MM.1S (cell line): ENCODE results near the gene GAB3.

Experiments
- DNase-seq: peaks from one replicate; pipeline ENCODE4 v3.0.0-alpha.2; 2015
- H2AFZ ChIP-seq: fragments of 300-600 bp; sonication (generic); 2 replicates; pipeline ENCODE4 v1.6.0; 2016; ENCODE audit warnings: antibody characterized with exemption, low read length
- H3F3A ChIP-seq: fragments of 300-600 bp; sonication (generic); 2 replicates; pipeline ENCODE4 v1.6.1; 2016; ENCODE audit warnings: mild to moderate bottlenecking, antibody characterized with exemption, low read length, moderate library complexity, mixed read lengths; ENCODE audit not compliant: insufficient read depth
- H3K27ac ChIP-seq: fragments of 300-600 bp; sonication (generic); 2 replicates; pipeline ENCODE4 v1.5.1; 2016; ENCODE audit warnings: mild to moderate bottlenecking, low read length
- H3K27me3 ChIP-seq: fragments of 300-600 bp; sonication (generic); replicated peaks from 2 replicates; pipeline ENCODE4 v1.6.0; 2016; ENCODE audit warnings: low read length; ENCODE audit not compliant: insufficient read depth
- H3K36me3 ChIP-seq: fragments of 300-600 bp; sonication (generic); replicated peaks from 2 replicates; pipeline ENCODE4 v1.6.1; 2016; ENCODE audit warnings: mild to moderate bottlenecking, low read length, mixed read lengths; ENCODE audit not compliant: insufficient read depth
- H3K4me1 ChIP-seq: fragments of 300-600 bp; sonication (generic); 2 replicates; pipeline ENCODE4 v1.6.1; 2016; ENCODE audit warnings: low read length, mixed read lengths
- H3K4me2 ChIP-seq: fragments of 300-600 bp; sonication (generic); 2 replicates; pipeline ENCODE4 v1.6.0; 2016; ENCODE audit warnings: low read depth, low read length
- H3K4me3 ChIP-seq: fragments of 300-600 bp; sonication (generic); 2 replicates; pipeline ENCODE4 v1.5.1; 2016; ENCODE audit warnings: low read length, mixed read lengths
- H3K79me2 ChIP-seq: fragments of 300-600 bp; sonication (generic); 2 replicates; pipeline ENCODE4 v1.6.1; 2016; ENCODE audit warnings: mixed run types, low read length, mixed read lengths
- H3K9ac ChIP-seq: fragments of 300-600 bp; sonication (generic); 2 replicates; pipeline ENCODE4 v1.6.1; 2016; ENCODE audit warnings: low read length, mixed read lengths
- H3K9me2 ChIP-seq: fragments of 300-600 bp; sonication (generic); replicated peaks from 2 replicates; pipeline ENCODE4 v1.6.1; 2016; ENCODE audit warnings: mild to moderate bottlenecking, low read length, mixed read lengths; ENCODE audit not compliant: insufficient read depth
- H3K9me3 ChIP-seq: fragments of 300-600 bp; sonication (generic); replicated peaks from 2 replicates; pipeline ENCODE4 v1.6.1; 2016; ENCODE audit warnings: mild to moderate bottlenecking, low read length, mixed read lengths; ENCODE audit not compliant: insufficient read depth
- H4K20me1 ChIP-seq: fragments of 300-600 bp; sonication (generic); 2 replicates; pipeline ENCODE4 v1.6.1; 2016; ENCODE audit warnings: mild to moderate bottlenecking, low read length, moderate library complexity, mixed read lengths; ENCODE audit not compliant: insufficient read depth
- EZH2 ChIP-seq: fragments of 300-600 bp; sonication (generic); optimal IDR thresholded peaks from 2 replicates; pipeline ENCODE3; 2017; ENCODE audit warnings: low read depth, mild to moderate bottlenecking, antibody characterized with exemption, low read length, mixed read lengths
- EZH2phosphoT487 ChIP-seq: fragments of 300-600 bp; sonication (generic); IDR thresholded peaks from 2 replicates; pipeline ENCODE4 v1.6.1; 2018; ENCODE audit warnings: antibody characterized with exemption, low read length
- TF ChIP-seq, protein P1 (sequence below): fragments of 300-600 bp; sonication (generic); IDR thresholded peaks from 2 replicates; pipeline ENCODE4 v1.5.1; 2016; ENCODE audit warnings: antibody characterized with exemption, low read length, mixed read lengths

The GAB3 gene

DNA sequence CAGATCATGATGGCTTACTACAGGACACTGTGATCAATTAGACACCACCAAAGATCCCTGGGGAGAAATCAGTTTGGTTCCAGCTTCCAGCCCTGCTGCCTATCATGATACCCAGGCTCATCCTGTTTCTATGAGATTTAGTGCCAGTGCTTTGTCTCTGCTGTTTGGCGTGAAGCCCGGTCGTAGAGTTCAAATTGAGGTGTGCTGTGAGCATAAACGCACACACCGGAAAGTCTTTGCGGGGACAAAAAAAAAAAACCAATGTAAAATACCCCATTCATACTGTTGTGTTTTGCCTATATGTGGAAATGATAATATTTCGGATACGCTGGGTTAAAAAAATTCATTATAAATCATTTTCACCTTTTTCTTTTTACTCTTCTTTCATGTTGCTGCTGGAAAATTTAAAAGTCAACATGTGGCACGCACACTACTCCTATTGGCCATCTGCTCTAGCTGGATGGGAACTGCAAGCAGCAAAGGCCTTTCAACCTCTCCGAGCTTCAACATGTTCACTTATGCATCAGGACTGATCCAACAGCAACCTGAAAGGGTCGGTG lies 11.2 kb upstream of the GAB3 start:
- no peaks in the 10 kb centered on the region for H3K9me3 ChIP-seq
- no peaks in the 10 kb centered on the region for H4K20me1 ChIP-seq
- H3K27ac ChIP-seq: peak overlapping the region; percentile 71; the same call in 1 of the 2 replicates
- H3K4me2 ChIP-seq: peak overlapping the region; percentile 72
- DNase-seq: no peak
- peak overlapping the region; percentile 63; the same call in 1 of the 2 replicates for H3K9ac ChIP-seq
- no peaks in the 10 kb centered on the region for H3K9me2 ChIP-seq
- H3K27me3 ChIP-seq: no peaks in the 10 kb centered on the region
- peak overlapping the region; percentile 88 for H3K4me3 ChIP-seq
- peaks cover 5% of the 10 kb centered on the region; the same call in 1 of the 2 replicates for H3F3A ChIP-seq
- H3K4me1 ChIP-seq: no peaks in the 10 kb centered on the region
- H3K36me3 ChIP-seq: no peaks in the 10 kb centered on the region; the same call in 1 of the 2 replicates
- peak overlapping the region; percentile 64 for H2AFZ ChIP-seq
- peaks cover 42% of the 10 kb centered on the region for H3K79me2 ChIP-seq
- no peak for TF ChIP-seq EZH2phosphoT487

DNA sequence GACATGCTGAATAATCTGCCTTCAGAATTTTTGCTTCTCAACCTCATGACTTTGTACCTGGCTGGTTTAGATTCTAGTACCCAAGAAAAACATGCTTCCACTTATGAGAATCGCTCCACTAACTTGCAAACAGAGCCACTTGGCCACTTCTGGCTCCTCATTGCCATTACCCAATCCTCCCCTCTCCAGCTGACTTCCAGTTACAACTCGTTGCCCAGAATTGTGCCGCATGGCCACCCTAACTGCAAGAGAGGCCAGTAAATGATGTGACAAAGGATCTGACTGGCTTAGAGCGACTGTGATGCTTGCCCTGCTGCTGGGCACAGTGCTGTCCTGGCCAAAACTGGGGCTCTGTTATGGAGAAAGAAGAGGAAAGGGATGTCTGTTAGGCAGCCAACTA lies 7.8 kb upstream of the GAB3 start:
- Histone ChIP-seq H3K9ac (no peak overlapping the region), H2AFZ (no peak overlapping the region), H3K4me2 (no peak overlapping the region), H3K4me1 (no peaks in the 10 kb centered on the region), H3K36me3 (no peaks in the 10 kb centered on the region), H3K27ac (no peak overlapping the region), H3K27me3 (no peaks in the 10 kb centered on the region), H3K9me3 (no peaks in the 10 kb centered on the region), H3F3A (peaks cover 5% of the 10 kb centered on the region; the same call in 1 of the 2 replicates), H3K4me3 (no peak overlapping the region), H3K9me2 (no peaks in the 10 kb centered on the region), H4K20me1 (no peaks in the 10 kb centered on the region), H3K79me2 (peaks cover 11% of the 10 kb centered on the region)
- no peak for DNase-seq
- TF ChIP-seq EZH2 (no peak), EZH2phosphoT487 (no peak)
- TF ChIP-seq, protein P1, sequence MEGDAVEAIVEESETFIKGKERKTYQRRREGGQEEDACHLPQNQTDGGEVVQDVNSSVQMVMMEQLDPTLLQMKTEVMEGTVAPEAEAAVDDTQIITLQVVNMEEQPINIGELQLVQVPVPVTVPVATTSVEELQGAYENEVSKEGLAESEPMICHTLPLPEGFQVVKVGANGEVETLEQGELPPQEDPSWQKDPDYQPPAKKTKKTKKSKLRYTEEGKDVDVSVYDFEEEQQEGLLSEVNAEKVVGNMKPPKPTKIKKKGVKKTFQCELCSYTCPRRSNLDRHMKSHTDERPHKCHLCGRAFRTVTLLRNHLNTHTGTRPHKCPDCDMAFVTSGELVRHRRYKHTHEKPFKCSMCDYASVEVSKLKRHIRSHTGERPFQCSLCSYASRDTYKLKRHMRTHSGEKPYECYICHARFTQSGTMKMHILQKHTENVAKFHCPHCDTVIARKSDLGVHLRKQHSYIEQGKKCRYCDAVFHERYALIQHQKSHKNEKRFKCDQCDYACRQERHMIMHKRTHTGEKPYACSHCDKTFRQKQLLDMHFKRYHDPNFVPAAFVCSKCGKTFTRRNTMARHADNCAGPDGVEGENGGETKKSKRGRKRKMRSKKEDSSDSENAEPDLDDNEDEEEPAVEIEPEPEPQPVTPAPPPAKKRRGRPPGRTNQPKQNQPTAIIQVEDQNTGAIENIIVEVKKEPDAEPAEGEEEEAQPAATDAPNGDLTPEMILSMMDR: no peak

DNA sequence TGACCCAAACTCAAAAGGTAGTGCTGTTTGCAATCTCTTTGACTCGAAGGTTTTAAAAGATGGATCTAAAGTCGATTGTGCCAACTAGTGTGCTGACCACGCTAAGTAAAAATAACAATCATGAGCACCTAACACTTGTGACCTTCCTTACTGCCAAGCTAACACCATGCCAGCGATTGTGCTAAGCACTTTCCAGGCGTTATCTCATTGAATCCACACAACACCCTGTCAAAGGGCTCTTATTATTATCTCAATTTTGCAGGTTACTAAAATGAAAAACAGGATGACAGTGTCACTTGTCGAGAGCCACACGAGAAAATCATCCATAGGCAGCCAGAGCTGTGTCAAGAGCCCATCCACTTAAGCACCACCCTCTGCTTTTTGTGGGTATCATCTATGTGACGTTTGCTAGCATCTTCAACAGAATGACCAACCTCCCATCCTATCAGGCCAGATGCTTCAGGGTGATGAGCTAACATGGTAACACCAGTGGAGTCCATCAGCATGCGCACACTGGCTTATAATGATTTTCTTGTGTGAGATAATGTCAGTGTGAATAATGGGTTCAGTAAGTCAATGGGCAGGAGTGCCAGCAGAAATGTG lies 893 bp upstream of the GAB3 start:
- Histone ChIP-seq H2AFZ (no peak overlapping the region), H3K27ac (no peak overlapping the region), H3K4me2 (no peak overlapping the region), H4K20me1 (no peaks in the 10 kb centered on the region), H3K27me3 (no peaks in the 10 kb centered on the region; the same call in 1 of the 2 replicates), H3K4me1 (peaks cover 3% of the 10 kb centered on the region; the same call in 1 of the 2 replicates), H3K4me3 (no peak overlapping the region), H3K9me3 (no peaks in the 10 kb centered on the region), H3K9me2 (no peaks in the 10 kb centered on the region), H3K79me2 (no peaks in the 10 kb centered on the region), H3K9ac (no peak overlapping the region), H3F3A (no peaks in the 10 kb centered on the region; the same call in 1 of the 2 replicates), H3K36me3 (no peaks in the 10 kb centered on the region)
- DNase-seq: no peak
- TF ChIP-seq, protein P1: no peak
- no peak for TF ChIP-seq EZH2
- TF ChIP-seq EZH2phosphoT487: no peak

DNA sequence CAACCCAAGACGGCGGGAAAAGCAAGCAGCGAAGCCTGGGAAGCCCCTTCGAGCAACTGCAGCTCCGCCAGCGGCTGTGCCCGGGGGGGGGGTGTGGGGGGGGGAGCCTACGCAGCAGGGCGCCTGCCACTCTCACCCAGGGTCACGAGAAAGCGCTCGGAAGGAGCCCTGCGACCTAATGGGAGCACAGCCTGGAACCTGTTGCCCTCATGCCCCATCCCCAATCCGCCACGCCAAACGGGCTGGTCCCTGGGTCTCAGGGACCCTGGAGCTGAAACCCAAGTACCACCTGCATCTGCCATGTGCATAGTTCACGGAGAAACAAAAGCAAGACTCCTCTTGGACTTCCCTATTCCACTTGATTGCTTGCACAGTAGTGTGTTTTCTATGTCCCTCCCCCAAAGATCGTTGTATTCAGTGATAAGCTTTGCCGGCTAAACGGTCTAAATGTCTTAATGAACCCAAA lies 359 bp upstream of the GAB3 start:
- Histone ChIP-seq H3K79me2 (no peaks in the 10 kb centered on the region), H3K9ac (no peak overlapping the region), H3K27me3 (no peaks in the 10 kb centered on the region; the same call in 1 of the 2 replicates), H3K4me3 (no peak overlapping the region), H2AFZ (peak overlapping the region; percentile 48; the same call in 1 of the 2 replicates), H3K4me1 (peaks cover 3% of the 10 kb centered on the region; the same call in 1 of the 2 replicates), H3K27ac (no peak overlapping the region), H3F3A (no peaks in the 10 kb centered on the region; the same call in 1 of the 2 replicates), H3K4me2 (no peak overlapping the region), H4K20me1 (no peaks in the 10 kb centered on the region), H3K9me2 (no peaks in the 10 kb centered on the region), H3K9me3 (no peaks in the 10 kb centered on the region), H3K36me3 (no peaks in the 10 kb centered on the region)
- DNase-seq: peak; percentile 9
- no peak for TF ChIP-seq EZH2phosphoT487
- TF ChIP-seq EZH2: no peak
- TF ChIP-seq, protein P1: no peak
